Neural progenitor cell (in vitro differentiated cells): Measurements from ENCODE around the gene FNDC8. TPM values are rescaled to one million over a fixed set of nuclear protein-coding genes. Genes with fewer than 3 reads are reported as not detected.

Experiments used
- DNase-seq: peaks from one replicate; pipeline ENCODE4 v3.0.0-alpha.2; 2016; ENCODE audit warnings: low spot score
- H2AFZ ChIP-seq: fragments of 200-600 bp; sonication (generic); replicated peaks from 2 replicates; pipeline ENCODE4 v1.6.1; 2016; ENCODE audit warnings: antibody characterized with exemption
- H3F3A ChIP-seq: fragments of 200-600 bp; sonication (generic); 2 replicates; pipeline ENCODE4 v1.6.1; 2016; ENCODE audit warnings: antibody characterized with exemption, low read depth
- H3K27ac ChIP-seq: fragments of 200-600 bp; sonication (generic); 2 replicates; pipeline ENCODE4 v1.5.1; 2016; ENCODE audit warnings: mild to moderate bottlenecking
- H3K27me3 ChIP-seq: fragments of 200-600 bp; sonication (generic); 2 replicates; pipeline ENCODE4 v1.6.1; 2016; ENCODE audit warnings: mild to moderate bottlenecking, moderate library complexity
- H3K36me3 ChIP-seq: fragments of 200-600 bp; sonication (generic); 2 replicates; pipeline ENCODE4 v1.5.1; 2016
- H3K4me1 ChIP-seq: fragments of 200-600 bp; sonication (generic); 2 replicates; pipeline ENCODE4 v1.6.1; 2016; ENCODE audit warnings: mixed run types
- H3K4me2 ChIP-seq: fragments of 200-600 bp; sonication (generic); 2 replicates; pipeline ENCODE4 v1.6.1; 2016
- H3K4me3 ChIP-seq: fragments of 200-600 bp; sonication (generic); 2 replicates; pipeline ENCODE4 v1.5.1; 2016
- H3K79me2 ChIP-seq: fragments of 200-600 bp; sonication (generic); 2 replicates; pipeline ENCODE4 v1.6.1; 2016; ENCODE audit warnings: low read depth
- H3K9ac ChIP-seq: fragments of 200-600 bp; sonication (generic); 2 replicates; pipeline ENCODE4 v1.6.1; 2016
- H3K9me3 ChIP-seq: fragments of 200-600 bp; sonication (generic); 2 replicates; pipeline ENCODE4 v1.5.1; 2016; ENCODE audit warnings: low read depth
- H4K20me1 ChIP-seq: fragments of 200-600 bp; sonication (generic); 2 replicates; pipeline ENCODE4 v1.6.1; 2016; ENCODE audit warnings: low read depth
- H3K27ac Mint-ChIP-seq: 3 replicates; pipeline ENCODE4 v1.8.0; 2021; ENCODE audit warnings: mixed read lengths
- H3K27me3 Mint-ChIP-seq: 2 replicates; pipeline ENCODE4 v1.8.0; 2022; ENCODE audit warnings: low read depth, mild to moderate bottlenecking, inconsistent platforms, moderate library complexity, mixed read lengths; ENCODE audit not compliant: insufficient read depth
- H3K36me3 Mint-ChIP-seq: 3 replicates; pipeline ENCODE4 v1.8.0; 2021; ENCODE audit warnings: mixed read lengths
- H3K4me1 Mint-ChIP-seq: 3 replicates; pipeline ENCODE4 v1.8.0; 2021; ENCODE audit warnings: mixed read lengths
- H3K4me3 Mint-ChIP-seq: 3 replicates; pipeline ENCODE4 v1.8.0; 2021; ENCODE audit warnings: mild to moderate bottlenecking, moderate library complexity, mixed read lengths
- H3K9me3 Mint-ChIP-seq: 3 replicates; pipeline ENCODE4 v1.8.0; 2020; ENCODE audit warnings: mixed read lengths
- EZH2 ChIP-seq: fragments of 200-600 bp; sonication (generic); IDR thresholded peaks from 2 replicates; pipeline ENCODE4 v1.6.1; 2017; ENCODE audit warnings: antibody characterized with exemption, mild to moderate bottlenecking, moderate library complexity
- EZH2phosphoT487 ChIP-seq: fragments of 200-600 bp; sonication (generic); IDR thresholded peaks from 2 replicates; pipeline ENCODE4 v1.6.1; 2017; ENCODE audit warnings: antibody characterized with exemption
- total RNA-seq: library from RNA; depleted of rRNA; stranded (reverse); fragments of >200 nt; gene quantifications from 2 replicates; pipeline ENCODE4 v1.2.3, GENCODE V29; 2015; ENCODE audit warnings: low replicate concordance
- TF ChIP-seq, protein P1 (sequence below): fragments of 200-600 bp; sonication (generic); IDR thresholded peaks from 2 replicates; pipeline ENCODE4 v1.5.1; 2017; ENCODE audit warnings: antibody characterized with exemption, mild to moderate bottlenecking

Gene FNDC8
- total RNA-seq, 1 donor from 2014 or later: not detected

DNA sequence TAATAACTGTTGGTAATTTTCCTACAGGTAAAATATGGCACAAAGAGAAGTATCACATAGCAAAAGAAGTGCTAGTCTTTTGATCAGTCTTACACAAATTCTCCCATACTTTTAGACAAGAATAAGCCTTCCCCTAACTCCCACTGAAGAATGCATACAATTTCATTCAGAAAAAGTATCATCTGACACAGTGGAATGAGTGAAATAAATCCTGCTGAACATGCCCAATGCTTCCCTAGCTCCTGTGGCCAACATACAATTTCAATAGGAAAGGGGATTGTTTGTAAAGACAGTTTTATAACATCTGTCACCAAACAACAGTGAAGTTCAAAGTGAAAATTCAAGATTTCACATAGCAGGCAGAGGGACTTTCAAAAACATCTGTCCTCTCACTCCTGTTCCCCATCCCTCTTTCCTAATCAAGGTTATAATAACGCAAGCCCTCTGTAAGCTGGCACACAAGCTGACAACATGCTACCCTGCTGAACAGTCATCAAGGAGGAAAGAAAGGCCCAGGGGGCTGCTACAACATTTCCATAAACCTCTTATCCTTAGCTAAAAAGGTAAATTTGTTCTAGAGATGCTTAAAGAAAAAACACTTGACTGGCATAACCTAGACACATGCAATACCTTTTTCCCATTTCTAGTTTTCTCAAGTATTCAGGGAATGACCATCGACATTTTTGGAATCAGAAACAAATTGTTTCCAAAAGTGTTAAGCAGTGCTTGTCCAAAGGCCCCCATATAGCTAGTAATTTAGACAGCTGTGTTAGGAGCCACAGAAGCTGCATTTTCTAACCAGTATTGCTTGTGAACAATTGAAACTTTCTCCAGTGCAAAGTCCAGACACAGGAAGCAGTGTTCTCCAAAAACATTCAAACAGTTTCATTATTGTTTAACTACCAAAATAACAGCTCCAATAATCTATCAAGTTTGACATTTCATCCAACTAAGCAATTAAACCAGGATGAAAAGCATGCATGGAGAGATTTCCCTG, 46.4 kb upstream of the FNDC8 start:
- Histone ChIP-seq H3K4me1 (no peaks in the 10 kb centered on the region), H3K4me3 (no peak overlapping the region), H3K9me3 (no peaks in the 10 kb centered on the region), H3K4me2 (no peak overlapping the region), H3K9ac (no peak overlapping the region), H4K20me1 (no peaks in the 10 kb centered on the region), H2AFZ (no peak overlapping the region), H3F3A (no peaks in the 10 kb centered on the region), H3K79me2 (no peaks in the 10 kb centered on the region), H3K27ac (no peak overlapping the region), H3K36me3 (no peaks in the 10 kb centered on the region), H3K27me3 (no peaks in the 10 kb centered on the region)
- Mint-ChIP-seq H3K27ac (no peak overlapping the region), H3K9me3 (no peaks in the 10 kb centered on the region), H3K27me3 (no peaks in the 10 kb centered on the region), H3K4me1 (peaks cover 10% of the 10 kb centered on the region), H3K36me3 (no peaks in the 10 kb centered on the region), H3K4me3 (no peak overlapping the region)
- TF ChIP-seq EZH2phosphoT487 (no peak), EZH2 (no peak)
- TF ChIP-seq, protein P1, sequence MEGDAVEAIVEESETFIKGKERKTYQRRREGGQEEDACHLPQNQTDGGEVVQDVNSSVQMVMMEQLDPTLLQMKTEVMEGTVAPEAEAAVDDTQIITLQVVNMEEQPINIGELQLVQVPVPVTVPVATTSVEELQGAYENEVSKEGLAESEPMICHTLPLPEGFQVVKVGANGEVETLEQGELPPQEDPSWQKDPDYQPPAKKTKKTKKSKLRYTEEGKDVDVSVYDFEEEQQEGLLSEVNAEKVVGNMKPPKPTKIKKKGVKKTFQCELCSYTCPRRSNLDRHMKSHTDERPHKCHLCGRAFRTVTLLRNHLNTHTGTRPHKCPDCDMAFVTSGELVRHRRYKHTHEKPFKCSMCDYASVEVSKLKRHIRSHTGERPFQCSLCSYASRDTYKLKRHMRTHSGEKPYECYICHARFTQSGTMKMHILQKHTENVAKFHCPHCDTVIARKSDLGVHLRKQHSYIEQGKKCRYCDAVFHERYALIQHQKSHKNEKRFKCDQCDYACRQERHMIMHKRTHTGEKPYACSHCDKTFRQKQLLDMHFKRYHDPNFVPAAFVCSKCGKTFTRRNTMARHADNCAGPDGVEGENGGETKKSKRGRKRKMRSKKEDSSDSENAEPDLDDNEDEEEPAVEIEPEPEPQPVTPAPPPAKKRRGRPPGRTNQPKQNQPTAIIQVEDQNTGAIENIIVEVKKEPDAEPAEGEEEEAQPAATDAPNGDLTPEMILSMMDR: no peak
- no peak for DNase-seq

DNA sequence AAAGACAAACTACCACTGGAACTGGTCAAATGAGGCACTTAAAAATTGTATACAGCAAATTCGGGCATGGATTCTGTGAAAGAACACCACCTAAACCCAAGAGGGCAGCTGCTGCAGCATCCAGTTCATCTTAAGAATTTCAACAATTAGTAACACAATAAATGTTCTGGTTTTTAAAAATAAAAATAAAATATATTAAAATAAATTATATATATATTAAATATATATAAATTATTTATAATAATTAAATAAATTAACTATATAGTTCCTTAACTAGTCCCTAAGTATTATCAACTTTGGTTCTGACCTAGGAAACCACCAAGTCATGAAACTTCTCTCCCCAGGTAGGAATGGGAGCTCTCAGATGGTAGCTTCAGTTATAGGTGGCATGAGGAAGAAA, 44.5 kb upstream of the FNDC8 start:
- Histone ChIP-seq H3K4me1 (peaks cover 5% of the 10 kb centered on the region), H3K9me3 (no peaks in the 10 kb centered on the region), H3F3A (no peaks in the 10 kb centered on the region), H3K36me3 (no peaks in the 10 kb centered on the region), H3K79me2 (peaks cover 7% of the 10 kb centered on the region), H2AFZ (no peak overlapping the region), H3K27me3 (no peaks in the 10 kb centered on the region), H4K20me1 (no peaks in the 10 kb centered on the region), H3K4me3 (no peak overlapping the region), H3K4me2 (no peak overlapping the region), H3K9ac (no peak overlapping the region), H3K27ac (no peak overlapping the region)
- Mint-ChIP-seq H3K27me3 (no peaks in the 10 kb centered on the region), H3K4me3 (no peak overlapping the region), H3K27ac (no peak overlapping the region), H3K4me1 (peaks cover 10% of the 10 kb centered on the region), H3K36me3 (no peaks in the 10 kb centered on the region), H3K9me3 (no peaks in the 10 kb centered on the region)
- TF ChIP-seq EZH2 (no peak), EZH2phosphoT487 (no peak)
- TF ChIP-seq, protein P1: no peak
- no peak for DNase-seq

- Mint-ChIP-seq H3K4me1 (peaks cover 3% of the 10 kb centered on the region), H3K36me3 (no peaks in the 10 kb centered on the region), H3K9me3 (no peaks in the 10 kb centered on the region), H3K27ac (no peak overlapping the region), H3K27me3 (no peaks in the 10 kb centered on the region), H3K4me3 (no peak overlapping the region)
- Histone ChIP-seq H3K9me3 (no peaks in the 10 kb centered on the region), H3F3A (no peaks in the 10 kb centered on the region), H3K4me2 (no peak overlapping the region), H3K27ac (no peak overlapping the region), H4K20me1 (no peaks in the 10 kb centered on the region), H3K36me3 (no peaks in the 10 kb centered on the region), H2AFZ (no peak overlapping the region), H3K27me3 (no peaks in the 10 kb centered on the region), H3K9ac (no peak overlapping the region), H3K4me1 (peaks cover 13% of the 10 kb centered on the region), H3K4me3 (no peak overlapping the region), H3K79me2 (peaks cover 7% of the 10 kb centered on the region)
- TF ChIP-seq EZH2phosphoT487: no peak
- TF ChIP-seq, protein P1: no peak
- no peak for TF ChIP-seq EZH2
- no peak for DNase-seq
These were observed 41.6 kb upstream of the FNDC8 start for GRCh38 chr17:35079547-35080423.
